SK-N-MC (cell line): ENCODE results near the gene USP14.

ENCODE experiments used
- EZH2 ChIP-seq: fragments of 200-600 bp; sonication (generic); IDR thresholded peaks from one replicate; pipeline ENCODE4 v1.6.1; 2017; ENCODE audit warnings: antibody characterized with exemption
- POLR2AphosphoS5 ChIP-seq: IDR thresholded peaks from 2 replicates; pipeline ENCODE4 v1.6.1; 2012; ENCODE audit warnings: mild to moderate bottlenecking, low read depth, low read length, borderline replicate concordance

GRCh38 chr18:261398-262073 is 103.2 kb downstream of the USP14 start:
- TF ChIP-seq EZH2 (no peak), POLR2AphosphoS5 (no peak)
